ENCODE measurements around the gene ITGA5.

ITGA5 gene

GRCh38 chr12:54383041-54383609 lies 35.9 kb downstream of the ITGA5 start:
- no peak for ATAC-seq (replicated peaks)
- Mint-ChIP-seq H3K27ac (no peak overlapping the region), H3K9me3 (no peaks in the 10 kb centered on the region), H3K4me1 (peaks cover 59% of the 10 kb centered on the region in 2 donors), H3K36me3 (no peaks in the 10 kb centered on the region), H3K27me3 (no peaks in the 10 kb centered on the region), H3K4me3 (no peak overlapping the region)
- DNase-seq, result no peak

DNA sequence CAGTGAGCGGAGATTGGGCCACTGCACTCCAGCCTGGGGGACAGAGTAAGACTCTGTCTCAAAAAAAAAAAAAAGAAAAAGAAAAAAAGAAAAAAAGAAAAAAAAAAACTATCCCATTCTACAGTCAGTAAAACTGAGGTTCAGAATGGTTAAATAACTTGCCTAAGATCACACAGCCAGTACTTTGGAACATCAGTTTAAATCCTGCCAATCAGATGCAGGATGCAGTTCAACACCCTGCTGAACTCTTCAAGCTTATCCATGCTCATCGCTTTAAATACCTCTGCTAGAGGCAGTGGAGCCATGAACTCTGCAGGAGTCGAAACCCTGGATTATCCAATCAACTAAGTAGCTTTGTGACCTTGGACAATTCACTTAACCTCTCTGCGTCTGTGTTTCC lies 37.9 kb downstream of the ITGA5 start:
- DNase-seq, result no peak
- H3K9me3 Mint-ChIP-seq, result no peaks in the 10 kb centered on the region

GRCh38 chr12:54379398-54380201 lies 39.5 kb downstream of the ITGA5 start:
- Mint-ChIP-seq H3K4me3 (peak overlapping the region; percentile 60 to 61), H3K9me3 (no peaks in the 10 kb centered on the region), H3K36me3 (no peaks in the 10 kb centered on the region), H3K4me1 (peaks cover 36% of the 10 kb centered on the region in 2 donors), H3K27ac (peak overlapping the region; percentile 7), H3K27me3 (no peaks in the 10 kb centered on the region)
- DNase-seq (peak; percentile 79), ATAC-seq (replicated peaks) (peak; percentile 82 to 84)

More for the DNA sequence above, 37.9 kb downstream of the ITGA5 start:
- Mint-ChIP-seq H3K27ac (no peak overlapping the region), H3K4me3 (no peak overlapping the region), H3K27me3 (no peaks in the 10 kb centered on the region), H3K4me1 (peaks cover 47 to 49% of the 10 kb centered on the region in 2 donors), H3K36me3 (no peaks in the 10 kb centered on the region)
- no peak for ATAC-seq (replicated peaks)

GRCh38 chr12:54378796-54379397 lies 40.2 kb downstream of the ITGA5 start:
- DNase-seq (no peak), ATAC-seq (replicated peaks) (peak in 1 of 2 donors; percentile 47)
- Mint-ChIP-seq H3K4me1 (peaks cover 29% of the 10 kb centered on the region in 2 donors), H3K36me3 (no peaks in the 10 kb centered on the region), H3K4me3 (peak overlapping the region; percentile 40 to 49), H3K27ac (peak overlapping the region; percentile 16), H3K27me3 (no peaks in the 10 kb centered on the region), H3K9me3 (no peaks in the 10 kb centered on the region)

DNA sequence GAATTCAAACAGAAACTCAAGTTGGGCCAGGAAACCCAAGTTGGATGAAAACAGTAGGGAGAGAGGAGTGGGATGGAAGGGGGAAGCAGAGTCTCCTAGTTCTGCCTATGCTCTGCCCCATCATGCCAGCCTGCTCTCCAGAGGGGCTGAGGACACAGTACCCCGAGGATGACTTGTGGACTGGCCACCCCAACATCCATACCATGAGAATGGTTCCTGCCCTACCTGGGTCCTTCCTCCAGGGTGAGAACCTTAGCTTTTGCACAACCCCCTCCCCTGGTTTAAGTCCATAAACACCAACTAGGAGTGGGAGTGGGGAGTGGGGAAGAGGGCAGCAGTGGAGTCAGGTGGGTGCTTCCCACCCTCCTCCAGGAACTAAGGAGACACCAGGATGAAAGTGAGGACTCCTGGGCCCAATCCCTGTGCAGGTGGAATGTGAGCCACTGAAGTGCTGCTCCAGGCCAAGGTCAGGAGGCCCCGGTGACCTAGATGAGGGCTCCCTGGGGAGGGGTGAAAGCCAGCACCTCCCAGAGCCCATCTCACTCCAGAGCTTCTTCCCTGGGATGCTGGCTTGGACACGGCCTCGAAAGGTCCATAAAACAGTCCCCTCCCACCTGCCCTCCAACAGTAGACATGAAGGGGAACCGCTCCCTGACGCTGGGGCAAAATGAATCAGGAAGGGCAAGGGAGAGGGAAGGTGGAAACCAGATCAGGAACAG lies 41.1 kb downstream of the ITGA5 start:
- peak overlapping the region; percentile 47 for H3K27ac Mint-ChIP-seq
- peaks cover 24 to 25% of the 10 kb centered on the region in 2 donors for H3K4me1 Mint-ChIP-seq
- no peaks in the 10 kb centered on the region for H3K9me3 Mint-ChIP-seq
- H3K36me3 Mint-ChIP-seq, result no peaks in the 10 kb centered on the region
- DNase-seq, result no peak
- ATAC-seq (replicated peaks), result no peak
- no peaks in the 10 kb centered on the region for H3K27me3 Mint-ChIP-seq
- H3K4me3 Mint-ChIP-seq, result peak overlapping the region in 1 of 2 donors; percentile 40

- no peak overlapping the region for H3K27ac Mint-ChIP-seq
Observed at GRCh38 chr12:54377007-54377406, 42.1 kb downstream of the ITGA5 start.

DNA sequence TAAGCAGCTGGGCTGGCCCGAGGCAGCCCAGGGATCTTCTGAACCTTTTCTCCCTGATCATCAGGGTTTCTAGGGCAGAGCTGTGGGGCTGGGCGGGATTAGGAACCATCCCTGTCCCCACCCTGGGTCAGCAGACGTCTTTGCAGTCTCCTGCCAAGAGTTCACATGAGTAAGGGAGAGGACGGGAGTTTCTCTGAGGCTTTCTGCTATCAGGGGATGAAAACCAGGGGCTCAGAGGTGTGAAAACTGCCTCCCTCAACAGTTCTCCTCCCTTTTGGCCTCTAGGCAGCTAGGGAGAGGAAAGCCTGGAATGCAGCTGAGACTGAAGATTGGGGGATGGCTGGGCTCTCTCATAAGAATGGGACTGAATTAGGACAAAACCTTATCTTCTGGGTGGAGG lies 42.5 kb downstream of the ITGA5 start:
- H3K27me3 Mint-ChIP-seq, result no peaks in the 10 kb centered on the region
- no peak overlapping the region for H3K27ac Mint-ChIP-seq
- peaks cover 27 to 30% of the 10 kb centered on the region in 2 donors for H3K4me1 Mint-ChIP-seq
- no peaks in the 10 kb centered on the region for H3K36me3 Mint-ChIP-seq
- H3K4me3 Mint-ChIP-seq, result no peak overlapping the region
- no peak for ATAC-seq (replicated peaks)
- DNase-seq, result no peak
- no peaks in the 10 kb centered on the region for H3K9me3 Mint-ChIP-seq

More at GRCh38 chr12:54377007-54377406, 42.1 kb downstream of the ITGA5 start:
- Mint-ChIP-seq H3K4me3 (no peak overlapping the region), H3K9me3 (no peaks in the 10 kb centered on the region), H3K27me3 (no peaks in the 10 kb centered on the region), H3K4me1 (peaks cover 26% of the 10 kb centered on the region in 2 donors), H3K36me3 (no peaks in the 10 kb centered on the region)
- DNase-seq, result no peak
- ATAC-seq (replicated peaks), result no peak

DNA sequence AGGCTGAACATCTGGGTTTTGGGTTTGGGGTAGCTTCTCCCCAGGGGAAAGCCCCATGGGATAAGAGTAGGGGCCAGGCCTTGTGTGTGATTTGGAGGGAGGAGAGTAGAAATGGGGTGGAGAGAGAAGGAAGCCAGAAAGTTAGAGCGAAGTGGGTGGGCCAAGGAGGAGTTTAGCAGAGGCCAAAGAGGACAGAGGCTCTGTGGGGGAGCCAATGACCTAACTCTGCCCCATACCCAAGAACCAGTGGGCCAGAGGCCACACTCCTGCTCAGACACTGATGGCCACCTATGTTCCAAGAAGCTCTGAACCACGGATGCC lies 43.8 kb downstream of the ITGA5 start:
- Mint-ChIP-seq H3K27me3 (no peaks in the 10 kb centered on the region), H3K36me3 (peaks cover 0 to 4% of the 10 kb centered on the region in 2 donors), H3K4me1 (peaks cover 20 to 30% of the 10 kb centered on the region in 2 donors), H3K27ac (no peak overlapping the region), H3K9me3 (no peaks in the 10 kb centered on the region), H3K4me3 (no peak overlapping the region)
- ATAC-seq (replicated peaks) (no peak), DNase-seq (no peak)

GRCh38 chr12:54374562-54375258 lies 44.4 kb downstream of the ITGA5 start:
- no peaks in the 10 kb centered on the region for H3K27me3 Mint-ChIP-seq
- DNase-seq (no peak), ATAC-seq (replicated peaks) (no peak)
- no peaks in the 10 kb centered on the region for H3K9me3 Mint-ChIP-seq
- H3K4me3 Mint-ChIP-seq, result no peak overlapping the region
- H3K27ac Mint-ChIP-seq, result no peak overlapping the region
- H3K36me3 Mint-ChIP-seq, result peaks cover 0 to 4% of the 10 kb centered on the region in 2 donors
- peaks cover 18 to 26% of the 10 kb centered on the region in 2 donors for H3K4me1 Mint-ChIP-seq

- DNase-seq (no peak), ATAC-seq (replicated peaks) (no peak)
- H3K9me3 Mint-ChIP-seq, result no peaks in the 10 kb centered on the region
- H3K4me3 Mint-ChIP-seq, result no peak overlapping the region
- no peaks in the 10 kb centered on the region for H3K27me3 Mint-ChIP-seq
- peaks cover 0 to 4% of the 10 kb centered on the region in 2 donors for H3K36me3 Mint-ChIP-seq
- no peak overlapping the region for H3K27ac Mint-ChIP-seq
- peaks cover 18 to 29% of the 10 kb centered on the region in 2 donors for H3K4me1 Mint-ChIP-seq
Observed at GRCh38 chr12:54373649-54374561, 45.2 kb downstream of the ITGA5 start.

DNA sequence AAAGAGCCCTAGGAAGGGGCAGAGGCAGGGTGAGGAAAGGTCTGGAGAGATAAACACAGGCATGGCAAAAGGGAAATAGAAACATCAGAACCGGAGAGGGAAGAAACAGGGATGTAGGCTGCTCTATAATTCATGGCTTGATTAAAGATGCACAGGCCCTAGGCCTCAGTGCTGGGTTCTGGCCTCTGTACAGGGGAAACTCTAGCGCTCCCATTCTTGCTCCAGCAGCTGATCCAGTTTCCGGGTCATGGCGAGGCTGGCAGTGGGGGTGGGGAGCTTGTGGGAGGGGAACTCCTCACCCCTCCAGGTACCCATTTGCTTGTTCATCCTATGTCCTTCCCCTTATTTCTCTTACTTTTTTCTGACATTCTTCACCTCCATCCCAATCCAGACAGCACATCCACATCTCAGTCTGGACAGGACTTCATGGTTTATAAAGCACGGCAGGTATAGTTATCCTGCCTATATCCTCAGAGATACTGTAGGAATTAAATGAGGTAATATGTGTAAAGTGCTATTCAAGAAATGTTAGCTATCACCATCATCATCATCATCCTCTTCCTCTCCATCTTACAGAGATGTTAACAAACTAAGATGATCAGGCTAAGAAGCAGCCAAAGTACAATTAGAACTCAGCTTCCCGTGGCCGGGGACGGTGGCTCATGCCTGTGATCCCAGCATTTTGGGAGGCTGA lies 46.8 kb downstream of the ITGA5 start:
- no peak for ATAC-seq (replicated peaks)
- no peak overlapping the region for H3K4me3 Mint-ChIP-seq
- H3K9me3 Mint-ChIP-seq, result no peaks in the 10 kb centered on the region
- peaks cover 21 to 34% of the 10 kb centered on the region in 2 donors for H3K4me1 Mint-ChIP-seq
- DNase-seq, result no peak
- H3K36me3 Mint-ChIP-seq, result peaks cover 0 to 4% of the 10 kb centered on the region in 2 donors
- H3K27me3 Mint-ChIP-seq, result no peaks in the 10 kb centered on the region
- no peak overlapping the region for H3K27ac Mint-ChIP-seq

DNA sequence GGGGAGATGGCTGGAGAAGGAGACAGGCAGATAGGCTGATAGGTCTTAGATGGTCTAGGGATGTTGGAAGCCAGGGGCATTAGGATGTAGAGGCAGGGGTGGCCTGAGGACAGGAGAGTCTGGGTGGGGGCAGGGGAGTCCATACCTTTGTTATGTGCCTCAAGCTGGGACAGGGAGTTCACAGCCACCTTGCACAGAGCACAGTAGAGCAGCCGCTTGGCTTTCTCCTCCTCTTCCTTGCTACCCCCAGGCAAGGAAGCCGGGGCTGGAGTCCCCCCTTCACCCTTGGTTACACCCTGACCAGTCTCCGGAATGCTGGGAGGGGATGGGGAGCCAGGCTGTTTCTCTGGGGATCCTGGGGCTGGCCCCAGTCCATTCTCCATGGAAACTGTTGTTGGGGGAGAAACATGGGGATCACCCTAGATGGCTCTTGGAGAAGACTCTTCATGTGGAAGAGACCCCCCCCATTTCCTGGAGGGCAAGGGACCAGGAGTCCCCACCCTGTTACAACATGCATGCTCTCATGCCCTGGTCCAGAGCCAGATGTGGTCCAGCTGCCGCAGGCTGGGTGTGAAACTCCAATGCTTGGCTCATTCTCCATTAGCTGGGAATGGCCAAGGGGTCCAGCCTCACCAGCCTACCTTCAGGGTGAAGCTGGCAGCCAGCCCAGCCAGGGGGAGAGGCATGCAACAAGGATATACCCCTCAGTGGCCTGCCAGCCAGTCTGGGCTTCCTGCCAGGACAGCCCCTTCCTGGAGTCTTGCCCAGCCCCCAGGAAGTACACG lies 47.5 kb downstream of the ITGA5 start:
- no peak for DNase-seq
- Mint-ChIP-seq H3K27ac (no peak overlapping the region), H3K9me3 (no peaks in the 10 kb centered on the region), H3K27me3 (no peaks in the 10 kb centered on the region), H3K36me3 (peaks cover 0 to 4% of the 10 kb centered on the region in 2 donors), H3K4me1 (peaks cover 21 to 34% of the 10 kb centered on the region in 2 donors), H3K4me3 (no peak overlapping the region)
- no peak for ATAC-seq (replicated peaks)

Measured in stimulated activated naive B cell treated with anti-CD40 and anti-IgM and Interleukin-4, amounts not matched to agents 10 μg/mL and 1 μg/mL and 100 μg/mL, for 72 hours (primary cell).